Measurements from ENCODE around the gene NLGN1. TPM values are rescaled to one million over a fixed set of nuclear protein-coding genes. Genes with fewer than 3 reads are reported as not detected.

The NLGN1 gene
- total RNA-seq, 1 experiment from 2014 or later = not detected

GRCh38 chr3:174268586-174268985 is 871.0 kb downstream of the NLGN1 start:
- peak; percentile 4 for DNase-seq (ENCODE audit: low read depth)

GRCh38 chr3:174270841-174271240 is 873.3 kb downstream of the NLGN1 start:
- DNase-seq (ENCODE audit: low read depth) = peak; percentile 80

DNA sequence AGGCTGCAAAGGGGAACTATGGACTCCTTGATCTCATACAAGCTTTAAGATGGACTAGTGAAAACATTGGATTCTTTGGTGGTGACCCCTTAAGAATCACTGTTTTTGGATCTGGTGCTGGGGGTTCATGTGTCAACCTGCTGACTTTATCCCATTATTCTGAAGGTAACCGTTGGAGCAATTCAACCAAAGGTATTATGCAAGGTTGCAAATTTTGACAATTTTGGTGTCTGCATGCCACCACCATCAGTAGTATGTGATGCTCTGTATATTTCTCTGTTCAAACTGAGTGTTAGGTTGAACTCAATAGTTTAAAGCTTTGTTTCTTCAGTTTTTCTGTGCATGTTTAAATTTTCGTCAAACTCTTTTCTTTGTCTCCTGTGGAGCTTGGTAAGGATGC is 877.8 kb downstream of the NLGN1 start:
- no peak for DNase-seq (ENCODE audit: low read depth)

- DNase-seq (ENCODE audit: low read depth) = no peak
Observed at GRCh38 chr3:174276826-174277225, 879.3 kb downstream of the NLGN1 start.

GRCh38 chr3:174278094-174278493 is 880.5 kb downstream of the NLGN1 start:
- no peak for DNase-seq (ENCODE audit: low read depth)

GRCh38 chr3:174280186-174280585 is 882.6 kb downstream of the NLGN1 start:
- no peak for DNase-seq (ENCODE audit: low read depth)

DNA sequence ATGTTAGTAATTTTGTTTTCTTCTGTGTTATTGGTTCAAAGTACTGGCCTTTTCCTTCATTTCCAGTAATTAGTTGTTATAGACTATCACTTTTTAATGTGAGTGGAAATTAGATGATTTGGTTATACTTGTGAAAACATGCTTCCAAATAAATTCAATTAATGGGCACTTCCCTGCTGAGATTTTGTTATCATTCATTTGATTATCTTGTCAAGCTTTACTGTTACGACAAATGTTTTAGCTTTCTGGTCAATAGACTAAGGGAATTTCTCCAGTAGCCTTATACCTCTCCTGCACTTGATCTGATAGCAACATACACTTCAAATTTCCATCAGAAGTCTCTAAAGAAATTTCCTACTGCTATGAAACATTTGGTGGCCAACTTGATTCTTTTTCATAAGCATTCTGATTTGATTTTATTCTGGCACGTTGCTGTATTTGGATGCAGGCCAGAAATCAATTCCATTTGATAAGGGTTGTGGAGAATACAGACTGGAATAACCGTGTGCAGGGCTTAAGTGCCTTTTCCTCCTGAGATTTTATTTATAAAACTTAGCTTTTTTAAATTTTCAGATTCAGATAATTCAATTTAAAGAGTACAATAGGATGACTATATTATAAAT is 887.8 kb downstream of the NLGN1 start:
- DNase-seq (ENCODE audit: low read depth) = no peak

- no peak for DNase-seq (ENCODE audit: low read depth)
Observed at GRCh38 chr3:174287705-174288104, 890.2 kb downstream of the NLGN1 start.

DNA sequence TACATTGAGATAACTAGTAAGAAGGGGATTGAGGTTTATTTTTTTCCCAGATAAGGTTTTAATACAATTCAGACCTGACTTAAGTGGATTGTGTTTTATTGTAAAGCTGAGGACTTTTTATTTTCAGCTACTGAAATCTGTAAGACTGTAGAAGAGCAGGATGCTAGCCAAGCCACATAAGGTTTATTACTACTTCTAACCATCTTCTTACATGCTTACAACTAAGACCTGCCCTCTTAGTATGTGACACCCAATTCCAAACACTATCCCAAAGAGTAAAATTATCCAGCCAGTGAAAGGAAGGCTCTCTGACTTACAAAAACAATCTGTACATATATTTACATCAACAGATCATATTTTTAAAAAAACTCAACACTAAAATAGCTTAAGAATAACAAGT is 897.1 kb downstream of the NLGN1 start:
- DNase-seq (ENCODE audit: low read depth) = no peak

- DNase-seq (ENCODE audit: low read depth) = no peak
Observed at GRCh38 chr3:174295306-174296092, 898.0 kb downstream of the NLGN1 start.

GRCh38 chr3:174302746-174303315 is 905.3 kb downstream of the NLGN1 start:
- DNase-seq (ENCODE audit: low read depth) = no peak

GRCh38 chr3:174303907-174304560 is 906.5 kb downstream of the NLGN1 start:
- DNase-seq (ENCODE audit: low read depth) = no peak

DNA sequence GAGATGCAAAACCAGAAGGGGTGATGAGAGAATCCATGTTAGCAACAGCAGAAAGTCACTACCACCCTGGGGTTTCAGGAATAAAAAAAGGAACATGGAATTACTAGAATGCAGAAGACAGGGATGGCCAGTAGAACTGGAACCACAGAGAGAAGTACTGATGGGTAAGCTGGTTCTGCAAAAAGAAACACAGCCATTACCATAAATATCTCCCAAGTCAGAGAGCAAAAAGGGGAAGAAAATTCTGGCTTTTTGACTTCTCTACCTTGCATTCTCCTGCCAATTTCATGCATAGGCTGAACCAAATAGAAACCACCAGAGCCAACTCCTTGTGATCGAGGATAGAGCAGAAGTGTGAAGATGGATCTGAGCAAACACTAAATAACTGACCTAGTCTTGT is 911.2 kb downstream of the NLGN1 start:
- no peak for DNase-seq (ENCODE audit: low read depth)

- DNase-seq (ENCODE audit: low read depth) = no peak
Observed at GRCh38 chr3:174310475-174310983, 913.0 kb downstream of the NLGN1 start.

DNA sequence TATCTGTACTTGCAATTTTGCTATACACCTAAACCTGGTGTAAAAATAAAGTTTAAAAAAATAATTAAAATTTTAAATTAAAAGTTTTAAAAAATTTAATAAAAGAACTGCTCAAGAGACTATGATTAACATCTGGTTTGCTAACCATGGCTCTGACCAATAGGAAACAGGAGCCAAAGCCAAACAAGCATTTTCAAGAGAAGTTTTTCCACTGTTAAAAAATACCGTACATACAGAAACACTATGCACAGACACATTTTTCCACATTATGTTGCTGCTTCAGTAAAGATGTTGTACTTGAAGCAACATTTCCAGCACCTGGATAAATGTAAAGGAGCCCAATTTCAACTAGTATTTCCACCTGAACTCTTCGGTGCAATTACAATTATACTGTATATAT is 917.7 kb downstream of the NLGN1 start:
- DNase-seq (ENCODE audit: low read depth) = no peak

DNA sequence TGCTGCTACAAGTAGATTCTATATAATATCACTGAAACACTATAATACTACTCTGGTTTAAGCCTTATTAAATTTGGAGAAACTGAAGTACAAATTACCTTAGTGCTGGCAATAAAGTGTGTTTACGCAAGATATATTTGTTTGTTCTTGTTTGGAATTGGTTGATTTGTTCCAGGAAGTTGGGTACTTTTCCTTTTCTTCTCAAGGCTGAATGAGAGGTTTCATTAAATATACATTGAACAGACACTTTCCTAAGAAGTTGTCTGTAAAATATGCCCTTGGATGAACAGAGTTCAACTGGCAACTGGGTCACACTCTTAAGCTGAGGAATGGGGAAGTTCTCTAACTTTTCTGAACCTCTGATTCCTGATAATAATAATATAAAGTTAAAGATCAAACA is 919.5 kb downstream of the NLGN1 start:
- DNase-seq (ENCODE audit: low read depth) = no peak

DNA sequence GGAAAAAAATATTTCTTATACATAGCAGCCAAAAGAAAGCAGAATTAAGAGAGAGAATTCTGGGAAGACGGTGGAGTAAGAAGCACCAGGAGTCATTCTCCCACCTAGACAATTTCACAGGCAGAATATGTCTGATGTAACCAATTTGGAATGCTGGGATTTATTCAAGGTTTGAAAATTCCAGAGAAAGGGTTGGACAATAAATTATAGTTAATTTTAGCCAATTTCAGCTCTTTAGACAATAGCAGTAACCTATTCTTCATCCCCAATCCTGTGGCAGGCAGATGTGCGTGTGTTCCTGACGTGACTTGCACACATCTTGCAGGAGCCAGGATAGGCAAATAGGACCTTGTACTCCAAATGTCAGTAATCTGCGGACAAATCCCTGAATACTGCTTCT is 920.6 kb downstream of the NLGN1 start:
- DNase-seq (ENCODE audit: low read depth) = no peak

DNA sequence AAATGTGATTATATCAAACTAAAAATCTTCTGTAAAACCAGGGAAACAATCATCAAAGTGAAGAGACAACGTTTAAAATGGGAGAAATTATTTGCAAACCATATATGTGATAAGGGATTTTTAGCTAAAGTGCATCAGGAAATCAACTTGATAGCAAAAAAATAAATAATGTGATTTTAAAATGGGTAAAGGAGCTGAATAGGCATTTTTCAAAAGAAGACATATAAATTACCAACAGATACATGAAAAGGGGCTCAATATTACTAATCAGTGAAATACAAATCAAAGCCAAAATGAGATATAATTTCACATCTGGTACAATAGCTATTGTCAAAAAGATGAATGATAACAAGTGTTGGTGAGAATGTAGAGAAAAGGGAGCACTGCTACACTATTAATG is 924.0 kb downstream of the NLGN1 start:
- DNase-seq (ENCODE audit: low read depth) = no peak

DNA sequence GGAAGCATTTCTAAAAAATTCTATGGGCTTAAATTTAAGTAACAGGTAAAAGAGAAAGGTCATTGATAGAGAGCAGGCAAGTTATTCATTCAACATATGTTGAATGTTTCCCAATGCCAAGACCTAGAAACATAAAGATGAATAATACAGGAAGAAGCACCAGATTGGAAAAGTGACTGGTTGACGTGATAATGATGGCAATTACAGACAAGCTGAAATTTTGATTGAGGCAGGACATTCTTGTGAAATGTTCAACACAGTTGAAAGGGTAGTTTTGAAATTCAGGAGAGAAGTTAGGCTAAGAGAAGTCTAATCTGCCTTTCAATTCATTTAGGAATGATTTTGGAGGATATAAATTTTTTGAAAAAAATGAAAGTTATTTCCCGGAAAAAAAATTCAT is 925.2 kb downstream of the NLGN1 start:
- no peak for DNase-seq (ENCODE audit: low read depth)

DNA sequence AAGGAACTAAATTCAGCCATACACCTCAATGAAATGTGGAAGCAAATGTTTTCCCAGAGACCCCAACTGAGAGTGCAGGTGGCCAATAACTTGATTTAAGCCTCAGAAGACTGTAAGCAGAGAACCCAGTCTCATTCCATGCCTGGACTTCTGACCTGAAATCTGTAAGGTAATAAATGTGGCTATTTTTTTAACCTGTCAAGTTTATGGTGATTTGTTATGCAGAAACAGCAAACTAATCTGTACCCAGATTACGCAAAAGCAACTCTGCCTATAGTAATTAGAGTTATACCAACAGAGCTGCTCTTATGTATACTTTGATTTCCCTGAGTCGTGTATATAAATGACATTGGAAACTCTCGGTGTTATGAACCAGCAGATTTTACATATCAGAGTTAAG is 927.6 kb downstream of the NLGN1 start:
- DNase-seq (ENCODE audit: low read depth) = no peak

DNA sequence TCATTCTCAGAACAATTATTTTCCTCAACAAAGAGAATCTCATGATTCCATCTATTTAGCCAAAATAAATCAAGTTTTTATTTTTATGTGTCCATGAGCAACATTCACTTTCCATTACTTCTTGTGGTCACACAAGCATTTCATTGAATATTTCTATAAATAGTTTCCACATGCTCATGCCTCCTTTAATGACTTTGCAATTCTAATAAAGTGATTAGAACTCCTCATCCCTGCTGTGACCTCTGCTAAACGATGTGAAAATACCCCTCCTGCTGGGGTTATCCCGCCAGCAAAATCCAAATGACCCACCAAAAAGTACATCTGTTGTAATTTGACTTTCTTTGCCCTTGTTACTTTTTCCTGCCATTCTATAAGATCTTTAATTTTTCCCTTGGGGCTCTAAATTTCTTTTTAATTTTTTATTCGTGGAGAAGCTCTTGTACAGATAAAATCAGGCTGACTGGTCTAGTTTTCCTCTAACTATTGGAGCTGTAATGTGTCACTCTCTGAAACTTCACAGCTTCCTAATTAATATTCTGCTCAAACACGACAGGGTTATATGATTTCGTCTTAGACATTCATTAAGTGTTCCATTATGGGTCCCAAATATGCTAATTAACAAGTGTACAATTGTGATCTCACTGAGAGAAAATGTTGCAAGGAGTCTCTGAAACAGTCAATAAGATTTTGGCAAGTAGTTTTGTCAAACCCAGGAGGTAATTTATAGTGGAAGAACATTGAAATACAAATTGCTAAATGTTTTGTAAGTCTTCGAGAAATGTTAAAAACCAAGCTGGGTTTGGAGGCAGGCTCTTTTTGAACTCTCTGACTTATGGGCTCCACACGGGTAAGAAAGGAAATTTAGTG is 928.5 kb downstream of the NLGN1 start:
- peak; percentile 49 for DNase-seq (ENCODE audit: low read depth)

All from LHCN-M2 (cell line).